LNCAP (cell line): Measurements from ENCODE around the gene SLIT1.

Experiments
- TF ChIP-seq, protein P1 (sequence below): fragments of 450-650 bp; IDR thresholded peaks from 2 replicates; pipeline ENCODE4 v1.5.1; 2017; ENCODE audit warnings: mild to moderate bottlenecking

The SLIT1 gene

DNA sequence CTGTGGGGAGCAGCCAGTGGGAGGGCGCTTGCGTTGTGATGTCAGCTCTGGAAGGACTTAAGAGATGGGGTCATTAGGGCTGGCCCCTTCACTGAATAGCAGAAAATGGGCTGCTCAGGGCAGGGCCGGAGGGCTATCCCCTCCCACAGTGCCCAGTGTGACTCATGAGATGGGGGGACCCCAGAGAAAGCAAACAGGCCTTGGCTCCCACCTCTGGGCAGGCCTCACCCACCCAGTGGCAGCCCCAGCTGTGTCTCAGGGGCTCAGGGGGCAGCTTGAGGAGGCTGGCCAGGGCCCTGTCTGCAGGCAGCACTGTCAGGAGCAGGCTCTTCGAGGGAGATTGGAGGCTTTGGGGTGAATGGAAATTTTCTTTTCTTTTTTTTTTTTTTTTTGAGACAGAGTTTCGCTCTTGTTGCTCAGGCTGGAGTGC is 168.3 kb downstream of the SLIT1 start:
- TF ChIP-seq, protein P1, sequence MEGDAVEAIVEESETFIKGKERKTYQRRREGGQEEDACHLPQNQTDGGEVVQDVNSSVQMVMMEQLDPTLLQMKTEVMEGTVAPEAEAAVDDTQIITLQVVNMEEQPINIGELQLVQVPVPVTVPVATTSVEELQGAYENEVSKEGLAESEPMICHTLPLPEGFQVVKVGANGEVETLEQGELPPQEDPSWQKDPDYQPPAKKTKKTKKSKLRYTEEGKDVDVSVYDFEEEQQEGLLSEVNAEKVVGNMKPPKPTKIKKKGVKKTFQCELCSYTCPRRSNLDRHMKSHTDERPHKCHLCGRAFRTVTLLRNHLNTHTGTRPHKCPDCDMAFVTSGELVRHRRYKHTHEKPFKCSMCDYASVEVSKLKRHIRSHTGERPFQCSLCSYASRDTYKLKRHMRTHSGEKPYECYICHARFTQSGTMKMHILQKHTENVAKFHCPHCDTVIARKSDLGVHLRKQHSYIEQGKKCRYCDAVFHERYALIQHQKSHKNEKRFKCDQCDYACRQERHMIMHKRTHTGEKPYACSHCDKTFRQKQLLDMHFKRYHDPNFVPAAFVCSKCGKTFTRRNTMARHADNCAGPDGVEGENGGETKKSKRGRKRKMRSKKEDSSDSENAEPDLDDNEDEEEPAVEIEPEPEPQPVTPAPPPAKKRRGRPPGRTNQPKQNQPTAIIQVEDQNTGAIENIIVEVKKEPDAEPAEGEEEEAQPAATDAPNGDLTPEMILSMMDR: no peak

DNA sequence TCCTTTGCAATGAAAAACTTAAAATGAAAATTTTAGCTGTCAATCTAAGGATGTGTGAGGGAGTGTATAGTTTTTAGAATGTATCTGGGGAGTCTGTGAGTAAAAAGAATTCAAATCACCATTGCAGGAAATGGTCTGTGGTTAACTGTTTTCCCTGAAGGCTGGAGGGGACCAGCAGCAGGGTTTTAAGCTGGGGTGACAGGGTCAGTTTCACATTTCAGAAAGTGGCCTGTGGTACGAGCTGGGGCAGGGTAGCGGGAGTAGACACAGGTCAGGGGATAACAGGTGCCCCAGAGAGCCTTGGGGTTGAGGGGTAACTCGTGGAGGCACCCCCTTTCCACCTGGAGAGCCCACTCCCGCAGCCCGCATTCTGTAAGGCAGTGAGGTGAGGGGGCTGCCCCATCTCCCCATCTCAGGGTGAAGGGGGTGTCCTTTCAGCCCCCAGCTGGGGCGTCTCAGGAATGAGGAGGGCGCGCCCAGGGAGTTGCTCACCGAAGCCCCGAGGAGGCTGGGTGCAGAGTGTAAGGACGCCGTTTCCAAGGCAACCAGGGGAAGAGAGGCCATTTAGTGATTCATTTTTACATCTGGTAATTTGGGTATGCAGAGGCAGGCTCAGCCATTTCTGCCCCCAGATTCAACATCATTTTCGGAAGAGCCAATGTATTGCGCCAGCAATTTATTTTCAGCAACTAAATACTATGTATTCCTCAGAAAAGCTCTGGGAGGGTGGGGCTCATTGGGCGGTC is 168.9 kb downstream of the SLIT1 start:
- TF ChIP-seq, protein P1: no peak

DNA sequence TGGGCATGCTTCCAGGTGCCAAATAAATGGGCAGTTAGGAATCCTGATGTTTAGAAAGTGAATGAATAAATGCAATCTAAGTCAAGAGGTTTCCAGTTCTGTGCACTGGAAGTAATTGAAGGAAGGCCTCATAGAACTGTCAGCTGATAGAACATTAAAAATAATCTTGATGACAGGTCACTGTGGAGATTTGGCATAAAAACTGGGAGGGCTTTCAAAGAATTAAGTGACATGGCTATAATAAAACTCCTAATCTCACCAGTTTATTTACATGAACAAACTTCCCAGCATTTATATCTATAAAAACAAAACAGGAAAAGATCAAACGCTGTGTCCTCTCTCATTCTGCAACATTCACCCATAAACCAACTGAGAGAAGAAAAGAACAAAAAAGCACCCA is 170.5 kb downstream of the SLIT1 start:
- TF ChIP-seq, protein P1: no peak

DNA sequence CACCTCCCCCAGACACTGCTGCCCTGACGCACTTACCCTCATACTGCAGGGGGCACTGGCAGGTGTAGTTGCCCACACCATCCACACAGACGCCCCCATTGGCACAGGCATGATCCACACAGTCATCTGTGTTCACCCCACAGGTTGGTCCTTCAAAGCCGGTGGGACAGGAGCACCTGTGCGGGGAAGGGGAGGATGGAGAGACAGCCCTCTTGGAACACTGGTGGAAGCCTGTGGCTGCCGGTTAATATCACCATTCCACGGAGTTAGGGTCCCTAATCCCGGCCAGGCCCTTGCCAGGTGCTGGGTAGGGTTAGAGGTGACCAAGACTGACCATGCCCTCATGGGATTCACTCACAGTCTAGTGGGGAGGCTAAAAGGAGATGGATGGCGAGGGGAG is 171.8 kb downstream of the SLIT1 start:
- TF ChIP-seq, protein P1: no peak

DNA sequence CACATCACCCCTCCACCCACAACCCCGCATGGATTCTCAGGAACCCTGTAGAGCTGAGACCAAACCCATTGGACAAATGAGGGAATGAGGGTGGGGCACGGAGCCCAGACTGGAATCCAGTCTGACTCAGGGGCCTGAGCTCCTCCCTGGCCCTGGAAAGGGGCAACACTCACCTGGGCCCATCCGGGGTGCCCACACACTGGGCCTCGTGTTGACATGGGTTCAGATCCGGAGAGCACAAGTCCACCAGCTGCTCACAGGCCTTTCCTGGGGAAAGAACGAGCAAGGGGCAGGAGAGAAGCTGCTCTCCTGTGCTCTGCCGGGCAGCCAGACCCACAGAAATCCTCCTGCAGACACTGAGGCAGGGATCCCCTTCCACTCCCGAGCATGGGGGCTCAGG is 172.2 kb downstream of the SLIT1 start:
- TF ChIP-seq, protein P1: no peak

DNA sequence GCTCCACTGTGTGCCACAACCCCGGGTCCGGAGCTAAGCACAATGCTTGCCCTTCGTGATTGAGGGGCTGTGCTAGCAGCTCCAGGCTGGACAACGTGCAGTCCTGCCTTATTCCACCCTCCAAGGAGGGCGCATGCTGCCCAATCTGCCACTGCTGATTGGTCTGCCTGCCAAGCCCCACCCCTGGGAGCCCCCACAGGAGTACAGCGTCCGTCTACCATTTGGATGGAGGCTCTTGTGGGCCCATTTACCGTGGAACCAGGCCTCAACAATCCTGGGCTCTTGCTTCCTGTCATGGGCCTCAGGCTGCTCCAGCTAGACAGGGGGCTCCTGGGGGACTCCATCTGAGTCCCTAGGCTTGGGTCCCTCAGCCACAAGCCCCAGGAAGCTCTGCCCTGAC is 173.3 kb downstream of the SLIT1 start:
- TF ChIP-seq, protein P1: no peak

DNA sequence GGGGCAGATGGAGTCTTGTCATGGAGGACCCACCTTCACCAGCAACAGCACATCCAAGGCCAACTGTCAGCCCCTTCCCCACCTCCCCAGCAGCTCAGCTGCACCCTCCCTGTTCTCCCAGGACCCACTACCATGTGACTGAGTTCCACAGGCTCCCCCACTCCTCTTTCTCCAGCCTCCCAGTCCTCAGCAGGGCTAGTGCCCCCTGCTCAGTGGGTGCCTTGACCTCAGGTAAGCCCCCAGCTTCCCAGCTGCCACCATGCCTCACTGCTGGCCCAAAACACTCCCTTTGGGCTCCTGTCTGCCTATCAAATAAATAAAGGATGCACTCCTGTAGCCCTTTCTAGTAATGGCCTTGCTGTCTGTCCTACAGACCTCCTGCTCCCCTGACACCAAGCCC is 174.4 kb downstream of the SLIT1 start:
- TF ChIP-seq, protein P1: no peak
